ENCODE measurements around the gene RDH5. TPM values are rescaled to one million over a fixed set of nuclear protein-coding genes. Genes with fewer than 3 reads are reported as not detected.

RDH5 gene
- total and polyA plus RNA-seq, 2 of the 13 experiments (the other 11 are each of a cell fraction or from before 2014, with no cell fraction given): 2.6 to 5.7 TPM

- Histone ChIP-seq H3K79me2 (ENCODE audit: insufficient read depth, low read length) (no peaks in the 10 kb centered on the region), H3K4me1 (ENCODE audit: insufficient read depth, low read length) (peaks cover 54% of the 10 kb centered on the region), H3K36me3 (replicated peaks in 1 of 2; ENCODE audit: control insufficient read depth in 1 of 2, insufficient read depth in 2 of 2, low read length in 2 of 2) (no peaks in the 10 kb centered on the region; a peak in 1 of 5 replicates), H3K27ac (ENCODE audit: extremely low read length, insufficient read depth, low read length) (peak within 1 kb of the TSS; percentile 81), H2AFZ (ENCODE audit: low read length) (peak within 1 kb of the TSS; percentile 79), H3K4me3 (replicated peaks in 1 of 3; ENCODE audit: insufficient read depth in 1 of 3, low read depth in 2 of 3, low read length in 3 of 3) (peak within 1 kb of the TSS; percentile 77 to 96 (median 84)), H3K4me2 (ENCODE audit: low read depth, low read length) (peak within 1 kb of the TSS; percentile 72), H4K20me1 (ENCODE audit: insufficient read depth, low read length) (no peaks in the 10 kb centered on the region), H3K9me3 (ENCODE audit: low read length) (no peaks in the 10 kb centered on the region), H3K27me3 (ENCODE audit: control insufficient read depth in 1 of 2, insufficient read depth in 2 of 2, low read length in 2 of 2) (peaks cover 0 to 11% of the 10 kb centered on the region in 2 experiments; a peak in 2 of 5 replicates), H3K9ac (ENCODE audit: insufficient read depth, low read depth, low read length) (peak within 1 kb of the TSS; percentile 80)
- ATAC-seq: peak; percentile 82
- intact Hi-C loops (cut with micrococcal nuclease; ENCODE audit: unreplicated experiment): no loop called here
- in situ Hi-C loops (cut with HindIII; ENCODE audit: extremely low pct_ligation_motif_present, low pct_unique_long_range_greater_than_20kb): no loop called here
- peak; percentile 78 for FAIRE-seq
- WGBS (ENCODE audit: low lambda C conversion rate): 2% methylated on average over 18 of the region's 42 CpGs
- ChIA-PET POLR2A (interaction anchor here (0.7 to 1.6 kb wide), 8 partner anchors 9 to 258 kb away, joined by 3 to 15 read pairs (median 4); partner anchors contain the start of genes CD63, ITGA7 and RAB5B), CTCF (ENCODE audit: low intra/inter-chr PET ratio, low total read pairs) (no interaction called here)
- BruUV-seq (replicated peaks): TSS peak; percentile 45
- DNase-seq (ENCODE audit: low spot score): peak; percentile 86
- TF ChIP-seq ZBTB4 (CRISPR knock-in tag; IDR thresholded peaks at IDR 0.05; ENCODE audit: borderline replicate concordance) (peak; percentile 69; the same call in 1 of the 2 replicates), ZNF407 (CRISPR knock-in tag; IDR thresholded peaks at IDR 0.05; ENCODE audit: not compliant biosample characterization) (no peak), FOXA3 (CRISPR knock-in tag; IDR thresholded peaks at IDR 0.05) (peak; percentile 48), ZNF777 (CRISPR knock-in tag; IDR thresholded peaks at IDR 0.05) (peak; percentile 83), KMT2B (CRISPR knock-in tag; IDR thresholded peaks at IDR 0.05) (peak; percentile 89), ZFP82 (CRISPR knock-in tag; IDR thresholded peaks at IDR 0.05; ENCODE audit: borderline replicate concordance) (no peak), RNF2 (conservative IDR thresholded peaks at IDR 0.05; ENCODE audit: low read depth) (peak; percentile 77; the same call in 1 of the 2 replicates), ZNF674 (CRISPR knock-in tag; IDR thresholded peaks at IDR 0.05; ENCODE audit: low read depth) (no peak), MYC (CRISPR knock-in tag; IDR thresholded peaks at IDR 0.05; ENCODE audit: borderline replicate concordance) (peak; percentile 58; the same call in 1 of the 2 replicates), ZNF572 (CRISPR knock-in tag; IDR thresholded peaks at IDR 0.05) (peak; percentile 95), GATAD1 (CRISPR knock-in tag; IDR thresholded peaks at IDR 0.05) (peak; percentile 99)
These were observed 4.2 kb upstream of the RDH5 start, which contains the start of gene BLOC1S1 for GRCh38 chr12:55715833-55716581. BLOC1S1 (plus strand) TSS chr12:55716046; CDS start chr12:55716052, 6 bp downstream.
